A549 treated with Mapracorat at 1 μM for 4 hours (cell line): ENCODE data around the gene SP8. TPM values are rescaled to one million over a fixed set of nuclear protein-coding genes. Genes with fewer than 3 reads are reported as not detected.

ENCODE experiments used
- total RNA-seq: library from RNA; stranded (reverse); fragments of 200-300 nt; extraction: Qiagen RNA extraction; gene quantifications from 5 replicates; pipeline ENCODE4 v1.2.3, GENCODE V29; 2022

Gene SP8
- total RNA-seq, result not detected in 5 replicates

GRCh38 chr7:20786779-20787659 is at the start of gene SP8:
Gene SP8, minus strand, starts transcription at chr7:20786886. Its CDS starts 88 bp downstream, at chr7:20786798.

Other genes with a start within 250 kb of the SP8 start
- gene ABCB5, start 171.2 kb downstream of the SP8 start, total RNA-seq, result not detected in 5 replicates